ENCODE data around the gene SNAPIN. TPM values are rescaled to one million over a fixed set of nuclear protein-coding genes. Genes with fewer than 3 reads are reported as not detected.

Gene SNAPIN
- total and polyA plus RNA-seq, 9 of the 15 experiments (the other 6 are each of a cell fraction or from before 2014, with no cell fraction given) = 11.2 to 43.9 (median 32.3) TPM

GRCh38 chr1:153670859-153671627 lies 12.5 kb downstream of the SNAPIN start, which contains the start of gene ILF2 (continued):
- TF ChIP-seq RBM15 (IDR thresholded peaks at IDR 0.05; ENCODE audit: insufficient read depth, low read length) (no peak), ZFP36 (IDR thresholded peaks at IDR 0.05; ENCODE audit: low read depth, low read length, partially characterized antibody) (peak; percentile 9), HMG20A (CRISPR knock-in tag; conservative IDR thresholded peaks at IDR 0.05) (no peak), ZFX (CRISPR knock-in tag; IDR thresholded peaks at IDR 0.05) (peak; percentile 83), ZNF785 (CRISPR knock-in tag; IDR thresholded peaks at IDR 0.05) (no peak), FIP1L1 (IDR thresholded peaks at IDR 0.05; ENCODE audit: low read depth, low read length, poor library complexity, severe bottlenecking) (no peak), ZFP30 (CRISPR knock-in tag; IDR thresholded peaks at IDR 0.05; ENCODE audit: borderline replicate concordance) (no peak), SRSF3 (IDR thresholded peaks at IDR 0.05; ENCODE audit: insufficient read depth, low read length) (no peak), KLF1 (tag; IDR thresholded peaks at IDR 0.05) (no peak), RBM34 (IDR thresholded peaks at IDR 0.05; ENCODE audit: borderline replicate concordance, insufficient read depth, low read length) (no peak), DDX20 (tag; IDR thresholded peaks at IDR 0.05; ENCODE audit: low read depth) (no peak)
- TF ChIP-seq, protein P1, sequence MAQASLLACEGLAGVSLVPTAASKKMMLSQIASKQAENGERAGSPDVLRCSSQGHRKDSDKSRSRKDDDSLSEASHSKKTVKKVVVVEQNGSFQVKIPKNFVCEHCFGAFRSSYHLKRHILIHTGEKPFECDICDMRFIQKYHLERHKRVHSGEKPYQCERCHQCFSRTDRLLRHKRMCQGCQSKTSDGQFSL (CRISPR knock-in tag; IDR thresholded peaks at IDR 0.05) = no peak
- TF ChIP-seq, protein P1 (tag; IDR thresholded peaks at IDR 0.05) = no peak
- TF ChIP-seq, protein P2, sequence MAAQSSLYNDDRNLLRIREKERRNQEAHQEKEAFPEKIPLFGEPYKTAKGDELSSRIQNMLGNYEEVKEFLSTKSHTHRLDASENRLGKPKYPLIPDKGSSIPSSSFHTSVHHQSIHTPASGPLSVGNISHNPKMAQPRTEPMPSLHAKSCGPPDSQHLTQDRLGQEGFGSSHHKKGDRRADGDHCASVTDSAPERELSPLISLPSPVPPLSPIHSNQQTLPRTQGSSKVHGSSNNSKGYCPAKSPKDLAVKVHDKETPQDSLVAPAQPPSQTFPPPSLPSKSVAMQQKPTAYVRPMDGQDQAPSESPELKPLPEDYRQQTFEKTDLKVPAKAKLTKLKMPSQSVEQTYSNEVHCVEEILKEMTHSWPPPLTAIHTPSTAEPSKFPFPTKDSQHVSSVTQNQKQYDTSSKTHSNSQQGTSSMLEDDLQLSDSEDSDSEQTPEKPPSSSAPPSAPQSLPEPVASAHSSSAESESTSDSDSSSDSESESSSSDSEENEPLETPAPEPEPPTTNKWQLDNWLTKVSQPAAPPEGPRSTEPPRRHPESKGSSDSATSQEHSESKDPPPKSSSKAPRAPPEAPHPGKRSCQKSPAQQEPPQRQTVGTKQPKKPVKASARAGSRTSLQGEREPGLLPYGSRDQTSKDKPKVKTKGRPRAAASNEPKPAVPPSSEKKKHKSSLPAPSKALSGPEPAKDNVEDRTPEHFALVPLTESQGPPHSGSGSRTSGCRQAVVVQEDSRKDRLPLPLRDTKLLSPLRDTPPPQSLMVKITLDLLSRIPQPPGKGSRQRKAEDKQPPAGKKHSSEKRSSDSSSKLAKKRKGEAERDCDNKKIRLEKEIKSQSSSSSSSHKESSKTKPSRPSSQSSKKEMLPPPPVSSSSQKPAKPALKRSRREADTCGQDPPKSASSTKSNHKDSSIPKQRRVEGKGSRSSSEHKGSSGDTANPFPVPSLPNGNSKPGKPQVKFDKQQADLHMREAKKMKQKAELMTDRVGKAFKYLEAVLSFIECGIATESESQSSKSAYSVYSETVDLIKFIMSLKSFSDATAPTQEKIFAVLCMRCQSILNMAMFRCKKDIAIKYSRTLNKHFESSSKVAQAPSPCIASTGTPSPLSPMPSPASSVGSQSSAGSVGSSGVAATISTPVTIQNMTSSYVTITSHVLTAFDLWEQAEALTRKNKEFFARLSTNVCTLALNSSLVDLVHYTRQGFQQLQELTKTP (IDR thresholded peaks at IDR 0.05; ENCODE audit: low read depth in 1 of 2, partially characterized antibody in 2 of 2) = no peak
- TF ChIP-seq, protein P3, sequence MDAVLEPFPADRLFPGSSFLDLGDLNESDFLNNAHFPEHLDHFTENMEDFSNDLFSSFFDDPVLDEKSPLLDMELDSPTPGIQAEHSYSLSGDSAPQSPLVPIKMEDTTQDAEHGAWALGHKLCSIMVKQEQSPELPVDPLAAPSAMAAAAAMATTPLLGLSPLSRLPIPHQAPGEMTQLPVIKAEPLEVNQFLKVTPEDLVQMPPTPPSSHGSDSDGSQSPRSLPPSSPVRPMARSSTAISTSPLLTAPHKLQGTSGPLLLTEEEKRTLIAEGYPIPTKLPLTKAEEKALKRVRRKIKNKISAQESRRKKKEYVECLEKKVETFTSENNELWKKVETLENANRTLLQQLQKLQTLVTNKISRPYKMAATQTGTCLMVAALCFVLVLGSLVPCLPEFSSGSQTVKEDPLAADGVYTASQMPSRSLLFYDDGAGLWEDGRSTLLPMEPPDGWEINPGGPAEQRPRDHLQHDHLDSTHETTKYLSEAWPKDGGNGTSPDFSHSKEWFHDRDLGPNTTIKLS (IDR thresholded peaks at IDR 0.05; ENCODE audit: borderline replicate concordance, low read depth) = peak; percentile 94

All from K562 (cell line).